B cell (primary cell): ENCODE measurements around the gene CALCA. TPM values are rescaled to one million over a fixed set of nuclear protein-coding genes. Genes with fewer than 3 reads are reported as not detected.

ENCODE experiments used
- ATAC-seq: fragments of 200-7000 bp; cut with Tn5 transposase; one replicate; pipeline ENCODE4 v1.10.0; 2021; ENCODE audit warnings: low read depth, mild to moderate bottlenecking, moderate number of reproducible peaks, moderate library complexity
- CTCF ChIA-PET: fragments of 350-600 bp; sonication (Branson Sonifier 250); formaldehyde crosslinking; loops from one replicate; lab custom pipeline; 2021; ENCODE audit warnings: antibody characterized with exemption, inconsistent platforms; lab: Charles Lee
- POLR2A ChIA-PET: fragments of 350-600 bp; sonication (Branson Sonifier 250); formaldehyde crosslinking; loops from one replicate; lab custom pipeline; 2021; ENCODE audit warnings: antibody characterized with exemption; lab: Charles Lee
- DNase-seq: peaks from one replicate; pipeline ENCODE4 v3.0.0; 2013
- H2AFZ ChIP-seq: 2 replicates; pipeline ENCODE4 v1.6.1; 2012; ENCODE audit warnings: mild to moderate bottlenecking, low read depth, low read length; ENCODE audit not compliant: insufficient read depth, poor library complexity, severe bottlenecking
- H3K27ac ChIP-seq, 2 donors: 1 replicate in 1 of 2; 2 replicates in 1 of 2; pipeline ENCODE4 v1.5.1; 2012 to 2013; ENCODE audit warnings: low read length in 2 of 2, mild to moderate bottlenecking in 2 of 2, moderate library complexity in 1 of 2
- H3K27me3 ChIP-seq, 4 experiments: fragments of 200-600 bp in 1 of 4; sonication (generic) in 1 of 4; replicated peaks in 1 of 4; 1 replicate in 2 of 4; 2 replicates in 2 of 4; pipeline versions ENCODE4 v1.6.1 to v1.7.0; 2013 to 2016; ENCODE audit warnings: low read length in 3 of 4, mild to moderate bottlenecking in 2 of 4, mixed read lengths in 1 of 4, moderate library complexity in 1 of 4; ENCODE audit not compliant: insufficient read depth in 4 of 4, control insufficient read depth in 3 of 4; ENCODE audit errors: control extremely low read depth in 1 of 4
- H3K36me3 ChIP-seq, 2 experiments: replicated peaks in 1 of 2; 1 replicate in 1 of 2; 2 replicates in 1 of 2; pipeline versions ENCODE4 v1.6.1 to v1.7.1; 2013; ENCODE audit warnings: low read length in 1 of 2; ENCODE audit not compliant: insufficient read depth in 2 of 2, control insufficient read depth in 1 of 2; ENCODE audit errors: control extremely low read depth in 1 of 2, extremely low read depth in 1 of 2
- H3K4me1 ChIP-seq, 2 donors: fragments of 200-600 bp in 1 of 2; sonication (generic) in 1 of 2; 1 replicate in 1 of 2; 2 replicates in 1 of 2; pipeline versions ENCODE4 v1.5.1 to v1.6.1; 2013 to 2017; ENCODE audit warnings: low read length in 2 of 2; ENCODE audit not compliant: control insufficient read depth in 2 of 2, insufficient read depth in 2 of 2
- H3K4me2 ChIP-seq: replicated peaks from 2 replicates; pipeline ENCODE3; 2012; ENCODE audit warnings: mild to moderate bottlenecking, low read depth, low read length; ENCODE audit not compliant: poor library complexity, severe bottlenecking
- H3K4me3 ChIP-seq, 5 experiments: fragments of 200-600 bp in 1 of 5; sonication (generic) in 1 of 5; 1 replicate in 3 of 5; 2 replicates in 2 of 5; pipeline versions ENCODE4 v1.5.1 to v1.7.0; 2011 to 2016; ENCODE audit warnings: low read length in 4 of 5, mild to moderate bottlenecking in 4 of 5, low read depth in 2 of 5, control low read depth in 1 of 5, moderate library complexity in 1 of 5; ENCODE audit not compliant: insufficient read depth in 1 of 5; ENCODE audit errors: control extremely low read depth in 1 of 5, extremely low read depth in 1 of 5
- H3K79me2 ChIP-seq: fragments of 200-600 bp; sonication (generic); one replicate; pipeline ENCODE4 v1.6.0; 2016; ENCODE audit warnings: low read length; ENCODE audit not compliant: control insufficient read depth, insufficient read depth
- H3K9ac ChIP-seq: fragments of 200-600 bp; sonication (generic); 2 replicates; pipeline ENCODE4 v1.6.1; 2017; ENCODE audit warnings: mild to moderate bottlenecking, low read length, moderate library complexity
- H3K9me3 ChIP-seq, 3 donors: one replicate each; pipeline versions ENCODE4 v1.6.1 to v1.7.1; 2013; ENCODE audit warnings: low read length in 2 of 3; ENCODE audit not compliant: control insufficient read depth in 2 of 3, insufficient read depth in 1 of 3; ENCODE audit errors: control extremely low read depth in 1 of 3
- H4K20me1 ChIP-seq: 2 replicates; pipeline ENCODE4 v1.6.0; 2012; ENCODE audit warnings: mild to moderate bottlenecking, low read length; ENCODE audit not compliant: insufficient read depth, control insufficient read depth, poor library complexity, severe bottlenecking
- H3K27ac Mint-ChIP-seq: one replicate; pipeline ENCODE4 v1.8.0; 2021; ENCODE audit warnings: mixed read lengths
- H3K27me3 Mint-ChIP-seq: one replicate; pipeline ENCODE4 v1.8.0; 2021; ENCODE audit warnings: mixed read lengths
- H3K4me1 Mint-ChIP-seq: one replicate; pipeline ENCODE4 v1.8.0; 2021; ENCODE audit warnings: mixed read lengths
- H3K4me3 Mint-ChIP-seq: one replicate; pipeline ENCODE4 v1.8.0; 2021; ENCODE audit warnings: mixed read lengths
- H3K9me3 Mint-ChIP-seq: one replicate; pipeline ENCODE4 v1.8.0; 2022; ENCODE audit warnings: mixed read lengths; ENCODE audit not compliant: insufficient read depth
- EZH2 ChIP-seq: IDR thresholded peaks from 2 replicates; pipeline ENCODE4 v1.6.1; 2012; ENCODE audit warnings: borderline replicate concordance, low read depth, mild to moderate bottlenecking, moderate library complexity, low read length; ENCODE audit not compliant: insufficient read depth, poor library complexity, severe bottlenecking
- WGBS: methylation state at CpG from one replicate; pipeline ENCODE4 v1.1.5; 2013; ENCODE audit warnings: missing lambda C conversion rate; ENCODE audit not compliant: insufficient coverage; 5-methylcytosine and 5-hydroxymethylcytosine counted together
- intact Hi-C: fragments of 100-400 bp; cut with micrococcal nuclease; formaldehyde crosslinking; loops from one replicate; pipeline ENCODE4 v1.10.0; 2022
- polyA plus RNA-seq: library from polyadenylated mRNA; depleted of rRNA; stranded (reverse); fragments of >200 nt; gene quantifications from 2 replicates; pipeline ENCODE4 v1.2.3, GENCODE V29; 2012
- total RNA-seq, 2 donors: library from RNA; stranded (reverse); fragments of 120-200 nt in 1 of 2; gene quantifications; 1 replicate in 1 of 2; 2 replicates in 1 of 2; pipeline versions ENCODE4 v1.2.3 to v1.2.4, GENCODE V29; 2013 to 2022
- TF ChIP-seq, protein P1 (sequence below): fragments of 200-600 bp; IDR thresholded peaks from one replicate; pipeline ENCODE4 v1.8.0; 2022; ENCODE audit warnings: antibody characterized with exemption, mild to moderate bottlenecking

Gene CALCA
- total and polyA plus RNA-seq, 2 donors (not counting 1 experiment from before 2014, with no cell fraction given), result not detected

DNA sequence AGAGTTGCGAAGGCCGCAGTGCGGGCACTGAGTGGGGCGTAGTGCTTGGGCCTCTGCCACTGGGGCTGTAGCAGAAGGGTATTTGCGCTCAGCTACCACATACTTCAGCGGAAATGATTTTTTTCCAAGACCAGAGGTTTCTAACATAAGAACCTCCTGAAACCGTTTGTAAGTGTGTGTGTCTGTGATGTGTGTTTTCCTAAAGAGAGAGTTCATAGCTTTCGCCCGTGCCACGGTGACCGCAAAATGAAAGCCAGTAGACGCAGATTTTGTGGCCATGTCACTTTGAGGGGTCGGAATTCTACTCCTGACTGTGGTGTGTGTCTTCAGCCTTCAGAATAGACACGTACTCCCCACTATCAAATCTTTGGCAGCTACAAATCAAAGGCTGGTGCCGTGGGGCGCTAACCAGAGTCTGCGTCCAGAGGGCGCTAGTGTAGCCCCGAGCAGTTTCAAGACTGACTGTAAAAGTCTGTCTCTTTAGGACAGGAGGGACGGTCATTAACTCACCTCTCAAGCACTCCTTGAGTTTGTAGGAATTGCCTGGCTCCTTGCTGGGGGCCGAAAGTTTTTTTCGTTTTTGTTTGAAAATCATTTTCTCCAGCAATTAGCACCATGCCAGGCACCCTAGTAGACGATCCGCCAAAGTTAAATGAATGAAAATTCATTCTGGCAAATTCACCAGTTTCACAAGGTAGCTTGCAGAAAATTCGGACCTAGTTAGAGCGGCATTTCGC lies 2.5 kb upstream of the CALCA start:
- H3K9me3 ChIP-seq, result peaks cover 0 to 19% (median 0%) of the 10 kb centered on the region in 3 donors
- peaks cover 37 to 41% of the 10 kb centered on the region in 2 donors for H3K4me1 ChIP-seq
- CTCF ChIA-PET, result interaction anchor here (0.7 to 2.4 kb wide), 11 partner anchors 9 to 233 kb away, joined by 3 to 11 read pairs (median 4); no protein-coding TSS in a partner anchor
- H3K4me2 ChIP-seq, result peak overlapping the region; percentile 68
- ATAC-seq (peak; percentile 46), DNase-seq (peak; percentile 71)
- H3K4me3 ChIP-seq, result peak overlapping the region in 4 of 5 experiments; percentile 1 to 54 (median 32)
- H4K20me1 ChIP-seq, result no peaks in the 10 kb centered on the region
- peak; percentile 13 for TF ChIP-seq EZH2
- TF ChIP-seq, protein P1, sequence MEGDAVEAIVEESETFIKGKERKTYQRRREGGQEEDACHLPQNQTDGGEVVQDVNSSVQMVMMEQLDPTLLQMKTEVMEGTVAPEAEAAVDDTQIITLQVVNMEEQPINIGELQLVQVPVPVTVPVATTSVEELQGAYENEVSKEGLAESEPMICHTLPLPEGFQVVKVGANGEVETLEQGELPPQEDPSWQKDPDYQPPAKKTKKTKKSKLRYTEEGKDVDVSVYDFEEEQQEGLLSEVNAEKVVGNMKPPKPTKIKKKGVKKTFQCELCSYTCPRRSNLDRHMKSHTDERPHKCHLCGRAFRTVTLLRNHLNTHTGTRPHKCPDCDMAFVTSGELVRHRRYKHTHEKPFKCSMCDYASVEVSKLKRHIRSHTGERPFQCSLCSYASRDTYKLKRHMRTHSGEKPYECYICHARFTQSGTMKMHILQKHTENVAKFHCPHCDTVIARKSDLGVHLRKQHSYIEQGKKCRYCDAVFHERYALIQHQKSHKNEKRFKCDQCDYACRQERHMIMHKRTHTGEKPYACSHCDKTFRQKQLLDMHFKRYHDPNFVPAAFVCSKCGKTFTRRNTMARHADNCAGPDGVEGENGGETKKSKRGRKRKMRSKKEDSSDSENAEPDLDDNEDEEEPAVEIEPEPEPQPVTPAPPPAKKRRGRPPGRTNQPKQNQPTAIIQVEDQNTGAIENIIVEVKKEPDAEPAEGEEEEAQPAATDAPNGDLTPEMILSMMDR, result peak; percentile 69
- Mint-ChIP-seq H3K27ac (no peak overlapping the region), H3K27me3 (peaks cover 75% of the 10 kb centered on the region), H3K9me3 (no peaks in the 10 kb centered on the region), H3K4me3 (peak overlapping the region; percentile 87), H3K4me1 (peaks cover 39% of the 10 kb centered on the region)
- POLR2A ChIA-PET, result no interaction called here
- H3K27me3 ChIP-seq, result peaks cover 0 to 73% (median 48%) of the 10 kb centered on the region in 4 experiments
- H3K79me2 ChIP-seq, result no peaks in the 10 kb centered on the region
- no peaks in the 10 kb centered on the region for H3K36me3 ChIP-seq
- intact Hi-C loops, result no loop called here
- H2AFZ ChIP-seq, result no peak overlapping the region
- no peak overlapping the region for H3K27ac ChIP-seq
- WGBS, result 5% methylated on average over 18 of the region's 27 CpGs
- peak overlapping the region; percentile 43 for H3K9ac ChIP-seq
